RWPE1 (cell line): ENCODE results near the gene HIRA.

Experiments
- CTCF ChIA-PET: fragments of 350-600 bp; sonication (Branson Sonifier 250); formaldehyde crosslinking; extraction: SDS; loops from one replicate; lab custom pipeline; 2021; lab: Yijun Ruan, JAX
- POLR2A ChIA-PET: fragments of 400-600 bp; formaldehyde crosslinking; extraction: SDS; loops from one replicate; lab custom pipeline; 2020; ENCODE audit warnings: antibody characterized with exemption; ENCODE audit not compliant: low non-redundant PET; lab: Yijun Ruan, JAX
- DNase-seq: peaks from one replicate; pipeline ENCODE4 v3.0.0; 2012; ENCODE audit warnings: low spot score
- H3K27ac ChIP-seq: fragments of 450-650 bp; 2 replicates; pipeline ENCODE4 v1.5.1; 2017
- TF ChIP-seq, protein P1 (sequence below): fragments of 450-650 bp; conservative IDR thresholded peaks from 2 replicates; pipeline ENCODE4 v1.5.1; 2017; ENCODE audit warnings: low read depth, mild to moderate bottlenecking

HIRA gene

DNA sequence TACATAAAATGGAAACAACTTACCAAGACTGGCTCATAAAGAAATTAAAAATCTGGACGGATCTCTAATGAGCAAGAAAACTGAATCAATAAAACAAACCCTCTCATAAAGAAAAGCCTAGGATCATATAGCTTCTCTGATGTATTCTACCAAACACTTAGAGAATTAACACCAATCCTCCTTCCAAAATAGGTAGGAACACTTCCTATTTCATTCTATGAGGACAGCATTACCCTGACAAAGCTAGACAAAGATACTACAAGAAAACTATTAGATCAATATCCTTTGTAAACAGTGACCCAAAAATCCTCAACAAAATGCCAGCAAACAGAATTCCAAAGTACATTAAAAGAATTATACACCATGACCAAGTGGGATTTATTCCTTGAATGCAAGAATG, 87.1 kb downstream of the HIRA start:
- ChIA-PET CTCF (no interaction called here), POLR2A (no interaction called here)
- DNase-seq: no peak
- no peak overlapping the region for H3K27ac ChIP-seq
- TF ChIP-seq, protein P1, sequence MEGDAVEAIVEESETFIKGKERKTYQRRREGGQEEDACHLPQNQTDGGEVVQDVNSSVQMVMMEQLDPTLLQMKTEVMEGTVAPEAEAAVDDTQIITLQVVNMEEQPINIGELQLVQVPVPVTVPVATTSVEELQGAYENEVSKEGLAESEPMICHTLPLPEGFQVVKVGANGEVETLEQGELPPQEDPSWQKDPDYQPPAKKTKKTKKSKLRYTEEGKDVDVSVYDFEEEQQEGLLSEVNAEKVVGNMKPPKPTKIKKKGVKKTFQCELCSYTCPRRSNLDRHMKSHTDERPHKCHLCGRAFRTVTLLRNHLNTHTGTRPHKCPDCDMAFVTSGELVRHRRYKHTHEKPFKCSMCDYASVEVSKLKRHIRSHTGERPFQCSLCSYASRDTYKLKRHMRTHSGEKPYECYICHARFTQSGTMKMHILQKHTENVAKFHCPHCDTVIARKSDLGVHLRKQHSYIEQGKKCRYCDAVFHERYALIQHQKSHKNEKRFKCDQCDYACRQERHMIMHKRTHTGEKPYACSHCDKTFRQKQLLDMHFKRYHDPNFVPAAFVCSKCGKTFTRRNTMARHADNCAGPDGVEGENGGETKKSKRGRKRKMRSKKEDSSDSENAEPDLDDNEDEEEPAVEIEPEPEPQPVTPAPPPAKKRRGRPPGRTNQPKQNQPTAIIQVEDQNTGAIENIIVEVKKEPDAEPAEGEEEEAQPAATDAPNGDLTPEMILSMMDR: no peak

GRCh38 chr22:19343470-19343869, 88.1 kb downstream of the HIRA start:
- no peak overlapping the region for H3K27ac ChIP-seq
- TF ChIP-seq, protein P1: no peak
- DNase-seq: no peak
- ChIA-PET CTCF (interaction anchor here (0.6 kb wide), 1 partner anchor 12 kb away, joined by 3 read pairs; no protein-coding TSS in a partner anchor), POLR2A (interaction anchor here (0.6 kb wide), 1 partner anchor 35 kb away, joined by 3 read pairs; no protein-coding TSS in a partner anchor)

DNA sequence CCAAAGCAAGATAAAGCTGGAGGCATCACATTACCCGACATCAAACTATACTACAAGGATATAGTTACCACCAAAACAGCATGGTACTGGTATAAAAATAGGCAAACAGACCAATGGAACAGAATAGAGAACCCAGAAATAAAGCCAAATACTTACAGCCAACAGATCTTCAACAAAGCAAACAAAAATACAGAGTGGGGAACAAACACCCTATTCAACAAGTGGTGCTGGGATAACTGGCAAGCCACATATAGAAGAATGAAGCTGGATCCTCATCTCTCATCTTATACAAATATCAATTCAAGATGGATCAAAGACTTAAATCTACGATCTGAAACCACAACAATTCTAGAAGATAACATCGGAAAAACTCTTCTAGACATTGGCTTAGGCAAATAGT, 90.0 kb downstream of the HIRA start:
- ChIA-PET POLR2A (no interaction called here), CTCF (interaction anchor here (1.0 kb wide), 1 partner anchor 17 kb away, joined by 3 read pairs; no protein-coding TSS in a partner anchor)
- H3K27ac ChIP-seq: no peak overlapping the region
- TF ChIP-seq, protein P1: no peak
- no peak for DNase-seq

DNA sequence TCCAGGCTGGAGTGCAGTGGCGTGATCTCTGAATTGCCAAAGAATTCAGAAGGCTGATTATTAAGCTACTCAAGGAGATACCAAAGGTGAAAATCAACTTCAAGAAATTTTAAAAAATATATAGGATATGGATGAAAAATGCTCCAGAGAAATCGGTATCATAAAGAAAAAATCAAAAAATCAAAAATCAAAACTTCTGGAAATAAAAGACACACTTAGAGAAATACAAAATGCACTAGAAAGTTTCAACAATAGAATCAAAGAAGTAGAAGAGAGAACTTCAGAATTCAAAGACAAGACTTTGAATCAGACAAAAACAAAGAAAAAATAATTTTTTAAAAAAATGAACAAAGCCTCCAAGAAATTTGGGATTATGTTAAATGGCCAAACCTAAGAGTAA, 94.4 kb downstream of the HIRA start:
- ChIA-PET CTCF (no interaction called here), POLR2A (no interaction called here)
- no peak for DNase-seq
- TF ChIP-seq, protein P1: no peak
- no peak overlapping the region for H3K27ac ChIP-seq

DNA sequence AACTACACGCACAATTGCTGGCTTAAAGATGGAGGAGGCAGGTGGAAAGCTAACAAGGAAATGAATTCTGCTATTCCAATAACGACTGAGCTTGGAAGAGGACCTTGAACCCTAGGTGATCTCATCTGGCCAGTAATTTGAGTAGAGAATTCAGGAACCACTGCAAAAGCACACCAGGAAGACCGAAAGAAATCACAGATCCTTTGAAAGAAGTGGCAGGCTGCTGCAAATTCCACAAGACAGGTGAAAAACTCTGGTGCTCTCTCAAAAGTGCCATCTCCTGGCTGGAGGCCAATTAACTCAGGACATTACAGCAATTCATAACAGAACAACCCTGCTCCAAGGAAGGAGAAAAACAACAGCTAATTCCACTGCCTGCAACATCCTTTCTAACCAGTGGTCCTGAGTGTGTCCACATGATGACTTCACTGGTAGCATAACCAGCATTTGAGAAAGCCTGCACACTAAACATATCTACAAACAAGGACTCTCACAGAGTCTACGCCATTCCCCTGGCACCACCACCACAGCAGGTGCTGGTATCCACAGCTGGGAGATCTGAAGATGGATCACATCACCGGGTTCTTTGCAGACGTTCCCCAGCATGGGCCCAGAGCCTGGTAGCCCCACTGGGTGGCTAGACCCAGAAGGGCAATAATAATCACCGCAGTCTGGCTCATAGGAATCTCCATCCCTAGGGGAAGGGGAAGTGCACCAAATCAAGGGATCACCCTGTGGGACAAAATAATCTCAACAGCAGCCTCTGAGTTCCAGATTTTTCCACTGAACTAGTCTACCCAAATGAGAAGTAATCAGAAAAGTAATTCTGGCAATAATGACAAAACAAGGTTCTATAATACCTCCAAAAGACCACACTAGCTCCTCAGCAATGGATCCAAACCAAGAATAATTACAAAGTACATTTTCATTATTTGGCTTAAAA, 95.1 kb downstream of the HIRA start:
- ChIA-PET CTCF (interaction anchor here (0.7 kb wide), 1 partner anchor 395 kb away, joined by 4 read pairs; no protein-coding TSS in a partner anchor), POLR2A (no interaction called here)
- no peak for DNase-seq
- TF ChIP-seq, protein P1: no peak
- H3K27ac ChIP-seq: no peak overlapping the region

DNA sequence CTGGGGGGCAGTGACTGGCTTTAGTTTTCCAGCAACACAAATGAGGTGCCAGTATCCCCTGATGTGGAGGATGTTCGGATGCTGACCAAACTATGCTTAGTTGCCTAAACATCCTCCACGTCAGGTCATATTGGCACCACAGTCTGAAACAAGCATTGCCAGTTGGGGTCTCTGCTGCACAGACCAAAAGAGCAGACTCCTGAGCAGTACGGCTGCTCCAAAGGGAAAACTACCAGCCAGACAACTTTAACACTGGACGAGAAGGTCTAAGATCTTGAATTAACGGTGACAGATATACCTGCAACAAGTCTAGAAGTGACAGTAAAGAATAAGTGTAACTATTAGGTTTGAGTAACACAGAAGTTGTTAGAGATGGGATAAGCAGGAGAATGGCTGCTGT, 99.6 kb downstream of the HIRA start:
- ChIA-PET CTCF (interaction anchor here (0.6 kb wide), 1 partner anchor 12 kb away, joined by 3 read pairs; no protein-coding TSS in a partner anchor), POLR2A (no interaction called here)
- H3K27ac ChIP-seq: no peak overlapping the region
- DNase-seq: no peak
- TF ChIP-seq, protein P1: no peak
